Hepatocyte (in vitro differentiated cells): ENCODE measurements around the gene ABCA12. TPM values are rescaled to one million over a fixed set of nuclear protein-coding genes. Genes with fewer than 3 reads are reported as not detected.

Source experiments
- DNase-seq: peaks from one replicate; pipeline ENCODE4 v3.0.0-alpha.2; 2016; ENCODE audit warnings: low spot score
- H2AFZ ChIP-seq: fragments of 200-600 bp; sonication (generic); 2 replicates; pipeline ENCODE4 v1.6.0; 2016; ENCODE audit warnings: antibody characterized with exemption, mild to moderate bottlenecking
- H3K27ac ChIP-seq: fragments of 200-600 bp; sonication (generic); 2 replicates; pipeline ENCODE4 v1.5.1; 2016; ENCODE audit warnings: mild to moderate bottlenecking
- H3K27me3 ChIP-seq: fragments of 200-600 bp; sonication (generic); 2 replicates; pipeline ENCODE4 v1.6.1; 2016
- H3K36me3 ChIP-seq: fragments of 200-600 bp; sonication (generic); replicated peaks from 2 replicates; pipeline ENCODE4 v1.5.1; 2016; ENCODE audit warnings: low read depth; ENCODE audit not compliant: insufficient read depth
- H3K4me1 ChIP-seq: fragments of 200-600 bp; sonication (generic); 2 replicates; pipeline ENCODE4 v1.5.1; 2016; ENCODE audit warnings: mild to moderate bottlenecking, moderate library complexity; ENCODE audit not compliant: insufficient read depth
- H3K4me2 ChIP-seq: fragments of 200-600 bp; sonication (generic); 2 replicates; pipeline ENCODE4 v1.6.0; 2016
- H3K4me3 ChIP-seq: fragments of 200-600 bp; sonication (generic); 2 replicates; pipeline ENCODE4 v1.5.1; 2016; ENCODE audit warnings: mild to moderate bottlenecking
- H3K79me2 ChIP-seq: fragments of 200-600 bp; sonication (generic); 2 replicates; pipeline ENCODE4 v1.6.0; 2017; ENCODE audit warnings: mild to moderate bottlenecking
- H3K9me2 ChIP-seq: fragments of 200-600 bp; sonication (generic); replicated peaks from 2 replicates; pipeline ENCODE4 v1.6.0; 2017; ENCODE audit warnings: mild to moderate bottlenecking; ENCODE audit not compliant: insufficient read depth
- H3K9me3 ChIP-seq: fragments of 200-600 bp; sonication (generic); 2 replicates; pipeline ENCODE4 v1.5.1; 2016; ENCODE audit warnings: low read depth, mild to moderate bottlenecking
- H4K20me1 ChIP-seq: fragments of 200-600 bp; sonication (generic); 2 replicates; pipeline ENCODE4 v1.6.0; 2016; ENCODE audit warnings: mild to moderate bottlenecking; ENCODE audit not compliant: insufficient read depth, poor library complexity, severe bottlenecking
- CTCF ChIP-seq: fragments of 200-600 bp; sonication (generic); IDR thresholded peaks from 2 replicates; pipeline ENCODE4 v1.5.1; 2016; ENCODE audit warnings: antibody characterized with exemption, mild to moderate bottlenecking; ENCODE audit not compliant: poor library complexity
- EZH2 ChIP-seq: fragments of 200-600 bp; sonication (generic); IDR thresholded peaks from 2 replicates; pipeline ENCODE4 v1.6.1; 2016; ENCODE audit warnings: antibody characterized with exemption, mild to moderate bottlenecking, borderline replicate concordance
- EZH2phosphoT487 ChIP-seq: fragments of 200-600 bp; sonication (generic); IDR thresholded peaks from one replicate; pipeline ENCODE4 v1.6.1; 2018; ENCODE audit warnings: antibody characterized with exemption, mild to moderate bottlenecking, low read depth, moderate library complexity; ENCODE audit not compliant: unreplicated experiment, severe bottlenecking
- WGBS: methylation state at CpG from one replicate; pipeline ENCODE4 v1.1.6; 2016; ENCODE audit warnings: low lambda C conversion rate; ENCODE audit errors: missing lambda C conversion rate; 5-methylcytosine and 5-hydroxymethylcytosine counted together
- polyA plus RNA-seq: library from polyadenylated mRNA; unstranded; fragments of >200 nt; fragmentation: Nextera tagmentation; extraction: Ambion mirVana; gene quantifications from 2 replicates; pipeline ENCODE4 v1.2.1, GENCODE V29; 2016
- total RNA-seq: library from RNA; depleted of rRNA; stranded (reverse); fragments of >200 nt; gene quantifications from 2 replicates; pipeline ENCODE4 v1.2.3, GENCODE V29; 2014

The ABCA12 gene
- total and polyA plus RNA-seq, 2 experiments from 2014 or later: 0.15 to 0.23 TPM

GRCh38 chr2:215137741-215138340, 585 bp downstream of the ABCA12 start:
- H2AFZ ChIP-seq: no peak overlapping the region

GRCh38 chr2:215137329-215137686, 1.1 kb downstream of the ABCA12 start:
- Histone ChIP-seq H3K4me3 (no peak overlapping the region), H4K20me1 (no peaks in the 10 kb centered on the region), H3K27ac (peak overlapping the region; percentile 13), H3K9me3 (no peaks in the 10 kb centered on the region), H3K4me1 (no peaks in the 10 kb centered on the region), H3K9me2 (no peaks in the 10 kb centered on the region), H2AFZ (no peak overlapping the region), H3K27me3 (no peaks in the 10 kb centered on the region), H3K36me3 (no peaks in the 10 kb centered on the region), H3K79me2 (no peaks in the 10 kb centered on the region), H3K4me2 (no peak overlapping the region)
- WGBS: 76% methylated on average over 3 of the region's 3 CpGs
- no peak for DNase-seq
- TF ChIP-seq EZH2phosphoT487 (no peak), EZH2 (no peak), CTCF (no peak)

More at GRCh38 chr2:215137741-215138340, 585 bp downstream of the ABCA12 start:
- H3K9me3 ChIP-seq: no peaks in the 10 kb centered on the region
- peak overlapping the region; percentile 43 for H3K27ac ChIP-seq
- H3K4me1 ChIP-seq: no peaks in the 10 kb centered on the region
- no peaks in the 10 kb centered on the region for H3K36me3 ChIP-seq
- no peaks in the 10 kb centered on the region for H4K20me1 ChIP-seq
- H3K79me2 ChIP-seq: no peaks in the 10 kb centered on the region
- no peak overlapping the region for H3K4me3 ChIP-seq
- H3K4me2 ChIP-seq: no peak overlapping the region
- no peaks in the 10 kb centered on the region for H3K9me2 ChIP-seq
- no peak for DNase-seq
- TF ChIP-seq EZH2phosphoT487 (no peak), EZH2 (no peak), CTCF (no peak)
- WGBS: 66% methylated on average over 6 of the region's 6 CpGs
- no peaks in the 10 kb centered on the region for H3K27me3 ChIP-seq

- TF ChIP-seq EZH2phosphoT487 (no peak), EZH2 (no peak), CTCF (no peak)
- H3K79me2 ChIP-seq: no peaks in the 10 kb centered on the region
- H3K4me1 ChIP-seq: no peaks in the 10 kb centered on the region
- no peaks in the 10 kb centered on the region for H3K36me3 ChIP-seq
- H2AFZ ChIP-seq: no peak overlapping the region
- H3K4me2 ChIP-seq: no peak overlapping the region
- H3K9me3 ChIP-seq: no peaks in the 10 kb centered on the region
- H3K9me2 ChIP-seq: no peaks in the 10 kb centered on the region
- no peaks in the 10 kb centered on the region for H3K27me3 ChIP-seq
- no peaks in the 10 kb centered on the region for H4K20me1 ChIP-seq
- H3K27ac ChIP-seq: peak overlapping the region; percentile 9
- no peak for DNase-seq
- H3K4me3 ChIP-seq: no peak overlapping the region
- 81% methylated on average over 3 of the region's 3 CpGs for WGBS
Observed at GRCh38 chr2:215136669-215137328, 1.6 kb downstream of the ABCA12 start.
